K562 (cell line): ENCODE data around the gene DSG3. TPM values are rescaled to one million over a fixed set of nuclear protein-coding genes. Genes with fewer than 3 reads are reported as not detected.

Experiments used
- ATAC-seq: fragments of 200-7000 bp; cut with Tn5 transposase; 3 replicates; pipeline ENCODE4 v1.9.1; 2020; ENCODE audit warnings: moderate library complexity
- BruUV-seq: library from RNA; stranded (reverse); fragments of 400-500 nt; replicated peaks from 2 replicates; lab custom pipeline; 2021; lab: Mats Ljungman, UMichigan
- CTCF ChIA-PET: fragments of 300-600 bp; formaldehyde crosslinking; extraction: SDS; loops from one replicate; lab custom pipeline; 2021; ENCODE audit warnings: low intra/inter-chr PET ratio; lab: Yijun Ruan, JAX
- POLR2A ChIA-PET: fragments of 300-600, 350-650 bp; sonication (Branson Sonifier 250); formaldehyde crosslinking; extraction: SDS; loops from one replicate; lab custom pipeline; 2021; ENCODE audit warnings: antibody characterized with exemption, inconsistent platforms; lab: Yijun Ruan, JAX
- DNase-seq, 4 experiments: peaks; one replicate each; pipeline versions ENCODE4 v3.0.0 to v3.0.0-alpha.2; 2011 to 2018; ENCODE audit warnings: low spot score in 3 of 4, mixed read lengths in 3 of 4; ENCODE audit errors: extremely low read depth in 1 of 4
- FAIRE-seq: peaks from 2 replicates; lab custom pipeline; 2011; peaks lifted over from hg19 to GRCh38; lab: Jason Lieb, UNC
- H2AFZ ChIP-seq: 2 replicates; pipeline ENCODE4 v1.6.0; 2011; ENCODE audit warnings: low read depth, low read length, control low read depth, inconsistent platforms
- H3K27ac ChIP-seq: fragments of 200-600 bp; 3 replicates; pipeline ENCODE4 v1.8.0; 2011; ENCODE audit warnings: low read depth, mild to moderate bottlenecking, control low read depth, inconsistent platforms, low read length, moderate library complexity, mixed read lengths; ENCODE audit errors: extremely low read depth
- H3K27me3 ChIP-seq, 2 experiments: fragments of 300-600 bp in 1 of 2; 2 replicates in 1 of 2; 3 replicates in 1 of 2; pipeline versions ENCODE4 v1.6.0 to v1.8.0; 2011; ENCODE audit warnings: inconsistent platforms in 2 of 2, low read length in 2 of 2, mild to moderate bottlenecking in 1 of 2, mixed read lengths in 1 of 2, moderate library complexity in 1 of 2; ENCODE audit not compliant: control insufficient read depth in 2 of 2, insufficient read depth in 2 of 2
- H3K36me3 ChIP-seq: fragments of 300-600 bp; 3 replicates; pipeline ENCODE4 v1.8.0; 2011; ENCODE audit warnings: mild to moderate bottlenecking, low read length, inconsistent platforms; ENCODE audit not compliant: control insufficient read depth, insufficient read depth
- H3K4me1 ChIP-seq, 2 experiments: fragments of 200-600 bp in 1 of 2; replicated peaks in 1 of 2; 2 replicates in 1 of 2; 3 replicates in 1 of 2; pipeline versions ENCODE4 v1.5.1 to v1.8.0; 2011; ENCODE audit warnings: inconsistent platforms in 2 of 2, low read length in 2 of 2, mild to moderate bottlenecking in 1 of 2, mixed read lengths in 1 of 2, moderate library complexity in 1 of 2; ENCODE audit not compliant: control insufficient read depth in 2 of 2, insufficient read depth in 2 of 2
- H3K4me2 ChIP-seq: 2 replicates; pipeline ENCODE4 v1.6.1; 2011; ENCODE audit warnings: low read length, control low read depth, inconsistent platforms, mixed read lengths; ENCODE audit not compliant: insufficient read depth
- H3K4me3 ChIP-seq: fragments of 200-600 bp; sonication (generic), shearing (Covaris generic); 2 replicates; pipeline ENCODE4 v1.5.1; 2016; ENCODE audit warnings: control low read depth, inconsistent platforms
- H3K79me2 ChIP-seq: fragments of 200-600 bp; 3 replicates; pipeline ENCODE4 v1.8.0; 2011; ENCODE audit warnings: low read length, inconsistent platforms; ENCODE audit not compliant: control insufficient read depth, insufficient read depth
- H3K9ac ChIP-seq, 2 experiments: 2 replicates each; pipeline versions ENCODE4 v1.6.0 to v1.6.1; 2011; ENCODE audit warnings: low read depth in 2 of 2, low read length in 2 of 2, control low read depth in 1 of 2, inconsistent platforms in 1 of 2, mild to moderate bottlenecking in 1 of 2, mixed read lengths in 1 of 2; ENCODE audit not compliant: insufficient read depth in 1 of 2
- H3K9me1 ChIP-seq: one replicate; pipeline ENCODE4 v1.6.0; 2011; ENCODE audit warnings: inconsistent platforms, mild to moderate bottlenecking, low read length, moderate library complexity; ENCODE audit not compliant: control insufficient read depth, insufficient read depth
- H3K9me3 ChIP-seq: replicated peaks from 2 replicates; pipeline ENCODE4 v1.5.1; 2011; ENCODE audit warnings: low read depth, low read length, inconsistent platforms; ENCODE audit not compliant: control insufficient read depth, insufficient read depth
- H4K20me1 ChIP-seq: replicated peaks from 2 replicates; pipeline ENCODE4 v1.6.1; 2011; ENCODE audit warnings: low read length, inconsistent platforms, mixed read lengths; ENCODE audit not compliant: control insufficient read depth, insufficient read depth
- PHF20 ChIP-seq: fragments of 450-650 bp; IDR thresholded peaks from 2 replicates; pipeline ENCODE4 v1.6.1; 2018; ENCODE audit not compliant: partially characterized antibody
- PRDM10 ChIP-seq: fragments of 450-650 bp; IDR thresholded peaks from 2 replicates; pipeline ENCODE4 v1.6.1; 2018; ENCODE audit not compliant: partially characterized antibody
- WGBS: fragments of 100-300 bp; shearing (Covaris generic); methylation state at CpG from one replicate; pipeline ENCODE4 v1.1.6; 2016; ENCODE audit warnings: low coverage, mixed read lengths; ENCODE audit not compliant: insufficient coverage; ENCODE audit errors: missing lambda C conversion rate; 5-methylcytosine and 5-hydroxymethylcytosine counted together
- in situ Hi-C: fragments of 300-500 bp; cut with MboI; formaldehyde crosslinking; loops from 4 replicates; pipeline ENCODE4 v1.15.0; 2018; ENCODE audit warnings: inconsistent platforms, mixed read lengths
- intact Hi-C: fragments of 100-400 bp; cut with micrococcal nuclease; formaldehyde crosslinking; loops from 2 replicates; pipeline ENCODE4 v1.14.2; 2022
- polyA plus RNA-seq, 8 experiments: library from polyadenylated mRNA; depleted of rRNA in 4 of 8; stranded (reverse) in 5 of 8; unstranded in 3 of 8; fragments of >200 nt; fragmentation: Nextera tagmentation in 2 of 8; fragmentation: Illumina TruSeq in 1 of 8; extraction: Ambion mirVana in 2 of 8; extraction: Trizol in 1 of 8; gene quantifications; 2 replicates each; pipeline versions ENCODE4 v1.2.1 to v1.2.3, GENCODE V29; 2011 to 2014; ENCODE audit warnings: inconsistent platforms in 1 of 8, missing spikeins in 1 of 8
- total RNA-seq, 7 experiments: library from RNA; depleted of rRNA in 6 of 7; stranded (reverse); fragments of >200 nt in 6 of 7; fragmentation: Illumina TruSeq in 2 of 7; extraction: Trizol in 2 of 7; gene quantifications; 2 replicates each; pipeline versions ENCODE4 v1.2.1 to v1.2.3, GENCODE V29; 2011 to 2021; ENCODE audit warnings: low replicate concordance in 1 of 7

DSG3 gene
- total and polyA plus RNA-seq, 9 of the 15 experiments (the other 6 are each of a cell fraction or from before 2014, with no cell fraction given) = 0.04 to 0.18 (median 0.07) TPM; not detected in 1

GRCh38 chr18:31509571-31509970 is 62.0 kb downstream of the DSG3 start:
- H3K4me2 ChIP-seq = no peak overlapping the region
- ChIA-PET POLR2A (no interaction called here), CTCF (no interaction called here)
- no peak overlapping the region for H3K9ac ChIP-seq
- no peaks in the 10 kb centered on the region for H3K27me3 ChIP-seq
- 70% methylated on average over 3 of the region's 3 CpGs for whole genome bisulfite sequencing
- H3K4me3 ChIP-seq = no peak overlapping the region
- BruUV-seq = no TSS peak
- FAIRE-seq = no peak
- H3K9me3 ChIP-seq = no peaks in the 10 kb centered on the region
- peaks cover 0 to 12% of the 10 kb centered on the region in 2 experiments; a peak in 4 of 5 replicates for H3K4me1 ChIP-seq
- TF ChIP-seq PHF20 (no peak), PRDM10 (no peak)
- TF ChIP-seq, all 486 proteins: peak for 0
- Histone ChIP-seq H3K9me1 (no peaks in the 10 kb centered on the region), H2AFZ (no peak overlapping the region), H3K36me3 (peaks cover 3% of the 10 kb centered on the region; the same call in 2 of the 3 replicates), H3K27ac (no peak overlapping the region), H3K79me2 (peaks cover 68% of the 10 kb centered on the region), H4K20me1 (peaks cover 13% of the 10 kb centered on the region; the same call in 1 of the 2 replicates)
- ATAC-seq (no peak), DNase-seq (no peak)
- in situ Hi-C loops (no loop called here), intact Hi-C loops (loop anchor here (5.0 kb wide), 1 partner anchor 87 kb away; no protein-coding TSS in a partner anchor)
